ENCODE data around the gene PPP1CC. TPM values are rescaled to one million over a fixed set of nuclear protein-coding genes. Genes with fewer than 3 reads are reported as not detected.

The PPP1CC gene
- total RNA-seq, 2 donors from 2014 or later: 99.5 to 199 TPM

DNA sequence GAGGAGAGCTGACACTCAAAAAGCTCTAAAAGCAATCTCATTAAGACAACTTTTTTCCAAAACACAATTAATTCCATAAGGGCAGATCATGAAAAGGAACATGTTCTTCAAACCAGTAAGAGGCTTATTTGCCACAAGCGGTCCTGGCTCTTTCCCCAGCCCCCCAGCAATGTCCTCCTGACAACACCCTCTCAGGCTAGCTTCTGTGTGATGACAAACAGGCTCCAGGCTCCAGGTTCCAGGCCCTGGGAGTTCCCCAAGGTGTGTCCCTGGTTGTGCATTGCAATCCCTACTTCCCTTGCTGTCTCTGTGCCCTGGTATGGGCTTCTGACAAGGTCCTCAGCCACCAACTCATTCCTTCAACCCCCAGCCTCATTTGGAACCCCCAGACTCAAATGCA is 62.7 kb downstream of the PPP1CC start:
- no peak for DNase-seq (ENCODE audit: low spot score)
- H3K27ac ChIP-seq: no peak overlapping the region
- no peaks in the 10 kb centered on the region for H3K27me3 ChIP-seq
- H3K9me3 ChIP-seq: peaks cover 0 to 2% of the 10 kb centered on the region in 2 donors
- peaks cover 0 to 8% of the 10 kb centered on the region in 2 donors for H3K4me1 ChIP-seq
- no peak overlapping the region for H3K4me3 ChIP-seq
- TF ChIP-seq, protein P1, sequence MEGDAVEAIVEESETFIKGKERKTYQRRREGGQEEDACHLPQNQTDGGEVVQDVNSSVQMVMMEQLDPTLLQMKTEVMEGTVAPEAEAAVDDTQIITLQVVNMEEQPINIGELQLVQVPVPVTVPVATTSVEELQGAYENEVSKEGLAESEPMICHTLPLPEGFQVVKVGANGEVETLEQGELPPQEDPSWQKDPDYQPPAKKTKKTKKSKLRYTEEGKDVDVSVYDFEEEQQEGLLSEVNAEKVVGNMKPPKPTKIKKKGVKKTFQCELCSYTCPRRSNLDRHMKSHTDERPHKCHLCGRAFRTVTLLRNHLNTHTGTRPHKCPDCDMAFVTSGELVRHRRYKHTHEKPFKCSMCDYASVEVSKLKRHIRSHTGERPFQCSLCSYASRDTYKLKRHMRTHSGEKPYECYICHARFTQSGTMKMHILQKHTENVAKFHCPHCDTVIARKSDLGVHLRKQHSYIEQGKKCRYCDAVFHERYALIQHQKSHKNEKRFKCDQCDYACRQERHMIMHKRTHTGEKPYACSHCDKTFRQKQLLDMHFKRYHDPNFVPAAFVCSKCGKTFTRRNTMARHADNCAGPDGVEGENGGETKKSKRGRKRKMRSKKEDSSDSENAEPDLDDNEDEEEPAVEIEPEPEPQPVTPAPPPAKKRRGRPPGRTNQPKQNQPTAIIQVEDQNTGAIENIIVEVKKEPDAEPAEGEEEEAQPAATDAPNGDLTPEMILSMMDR (IDR thresholded peaks at IDR 0.05): no peak
- no peaks in the 10 kb centered on the region for H3K36me3 ChIP-seq

DNA sequence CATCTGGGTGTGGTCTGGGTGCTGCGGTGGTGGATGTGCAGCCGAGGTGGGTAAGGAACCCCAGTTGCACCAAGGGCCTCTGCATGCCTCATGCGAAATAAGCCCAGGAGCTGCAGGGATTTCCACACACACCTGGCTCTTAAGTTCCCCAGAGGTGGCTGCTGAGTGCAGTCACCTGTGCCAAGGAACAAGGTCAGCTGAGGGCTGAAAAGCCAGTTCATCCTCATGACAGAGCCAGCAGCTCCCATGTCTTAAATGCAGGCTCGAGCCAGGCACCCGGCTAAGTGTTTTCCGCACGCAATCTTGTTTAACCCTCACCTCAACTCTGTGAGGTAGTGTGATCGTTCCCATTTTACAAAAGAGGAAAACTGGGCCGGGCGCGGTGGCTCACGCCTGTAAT is 63.5 kb downstream of the PPP1CC start:
- Histone ChIP-seq H3K36me3 (no peaks in the 10 kb centered on the region), H3K27me3 (no peaks in the 10 kb centered on the region), H3K27ac (no peak overlapping the region), H3K4me3 (no peak overlapping the region), H3K9me3 (peaks cover 0 to 4% of the 10 kb centered on the region in 2 donors), H3K4me1 (peaks cover 0 to 8% of the 10 kb centered on the region in 2 donors)
- no peak for DNase-seq (ENCODE audit: low spot score)
- TF ChIP-seq, protein P1 (IDR thresholded peaks at IDR 0.05): no peak

DNA sequence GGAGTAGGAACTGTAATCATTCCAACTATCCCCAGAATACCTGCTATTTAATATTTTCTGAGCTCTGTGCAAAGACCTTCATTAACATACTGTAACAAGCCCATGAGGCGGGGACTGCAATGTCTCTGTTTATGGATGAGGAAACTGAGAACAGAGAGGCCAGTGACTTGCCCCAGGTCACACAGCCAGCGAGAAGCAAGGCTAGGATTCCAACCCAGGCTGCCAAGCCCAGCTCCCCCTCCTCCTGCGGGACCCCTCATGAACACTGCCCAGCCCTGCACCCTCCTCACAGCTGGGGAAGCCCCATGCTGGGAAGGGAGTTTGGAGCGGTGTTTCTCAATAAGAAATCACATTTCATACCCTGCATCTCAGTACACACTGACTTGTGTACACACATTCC is 64.7 kb downstream of the PPP1CC start:
- peaks cover 0 to 8% of the 10 kb centered on the region in 2 donors for H3K4me1 ChIP-seq
- H3K4me3 ChIP-seq: no peak overlapping the region
- H3K27ac ChIP-seq: peak overlapping the region; percentile 46 to 49
- H3K36me3 ChIP-seq: no peaks in the 10 kb centered on the region
- peaks cover 0 to 4% of the 10 kb centered on the region in 2 donors for H3K9me3 ChIP-seq
- H3K27me3 ChIP-seq: no peaks in the 10 kb centered on the region
- TF ChIP-seq, protein P1 (IDR thresholded peaks at IDR 0.05): no peak
- no peak for DNase-seq (ENCODE audit: low spot score)

DNA sequence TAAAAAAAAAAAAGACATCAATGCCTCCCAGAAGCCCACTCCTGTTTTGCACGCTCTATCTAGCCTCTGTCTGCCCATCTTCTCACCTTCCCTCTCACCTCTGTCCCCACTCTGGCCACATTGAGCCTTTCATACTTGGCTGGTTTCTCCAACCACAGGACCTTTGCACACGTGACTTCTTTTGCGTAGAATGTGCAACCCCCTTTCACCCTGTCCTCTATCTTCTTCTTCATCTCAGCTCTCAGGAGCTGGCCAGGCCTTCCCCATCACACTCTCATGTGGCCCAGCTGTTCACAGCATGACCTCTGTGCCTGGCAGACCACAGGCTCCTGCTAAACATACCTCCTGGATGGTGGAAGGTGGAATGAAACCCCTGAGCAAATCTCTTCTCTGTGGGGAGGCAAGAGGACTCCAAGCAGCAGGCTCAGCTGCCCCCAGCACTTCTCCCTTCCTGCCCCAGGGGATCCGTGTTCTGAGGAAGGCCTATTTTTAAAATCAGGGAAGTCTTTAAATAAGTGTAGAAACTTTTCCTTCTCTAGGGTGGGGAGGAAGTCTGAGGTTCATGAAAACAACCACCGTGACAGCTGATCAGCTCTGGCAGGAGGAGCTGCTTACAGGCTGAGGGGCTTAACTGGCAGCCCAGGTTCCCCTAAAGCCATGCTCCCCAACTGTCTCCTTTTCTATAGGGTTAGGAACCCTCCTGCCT is 65.3 kb downstream of the PPP1CC start:
- Histone ChIP-seq H3K9me3 (peaks cover 0 to 4% of the 10 kb centered on the region in 2 donors), H3K4me3 (no peak overlapping the region), H3K4me1 (peaks cover 0 to 8% of the 10 kb centered on the region in 2 donors), H3K27ac (peak overlapping the region; percentile 46 to 49), H3K36me3 (no peaks in the 10 kb centered on the region), H3K27me3 (no peaks in the 10 kb centered on the region)
- DNase-seq (ENCODE audit: low spot score): no peak
- TF ChIP-seq, protein P1 (IDR thresholded peaks at IDR 0.05): no peak

DNA sequence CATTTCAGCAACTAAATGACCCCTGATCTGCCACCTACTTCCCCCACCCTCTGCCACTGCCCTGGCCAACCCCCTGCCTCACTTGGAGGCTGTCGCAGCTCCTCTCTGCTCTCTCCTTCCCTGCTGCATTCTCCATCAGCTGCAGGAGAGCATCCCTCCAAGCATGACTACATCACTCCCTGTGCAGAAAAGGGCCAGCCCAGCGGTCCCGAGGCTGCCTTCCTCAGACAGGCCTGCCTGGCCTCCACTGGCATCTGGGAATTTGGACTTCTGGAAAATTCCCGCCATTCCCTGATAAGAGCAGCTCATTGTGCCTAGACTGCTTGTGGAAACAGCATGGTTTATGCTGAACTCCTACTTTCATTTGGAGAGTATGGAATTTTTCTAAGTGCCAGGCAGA is 66.5 kb downstream of the PPP1CC start:
- no peaks in the 10 kb centered on the region for H3K27me3 ChIP-seq
- no peaks in the 10 kb centered on the region for H3K36me3 ChIP-seq
- no peak overlapping the region for H3K27ac ChIP-seq
- TF ChIP-seq, protein P1 (IDR thresholded peaks at IDR 0.05): no peak
- peaks cover 0 to 4% of the 10 kb centered on the region in 2 donors for H3K9me3 ChIP-seq
- DNase-seq (ENCODE audit: low spot score): no peak
- H3K4me1 ChIP-seq: peaks cover 0 to 8% of the 10 kb centered on the region in 2 donors
- no peak overlapping the region for H3K4me3 ChIP-seq
